T-helper 22 cell (primary cell): Measurements from ENCODE around the gene STXBP5.

Source experiments
- DNase-seq: peaks from one replicate; pipeline ENCODE4 v3.0.0-alpha.2; 2020; ENCODE audit warnings: low read depth

The STXBP5 gene

GRCh38 chr6:147438758-147439528 lies 234.7 kb downstream of the STXBP5 start:
- no peak for DNase-seq
